ENCODE results near the gene CXCL6.

Gene CXCL6

DNA sequence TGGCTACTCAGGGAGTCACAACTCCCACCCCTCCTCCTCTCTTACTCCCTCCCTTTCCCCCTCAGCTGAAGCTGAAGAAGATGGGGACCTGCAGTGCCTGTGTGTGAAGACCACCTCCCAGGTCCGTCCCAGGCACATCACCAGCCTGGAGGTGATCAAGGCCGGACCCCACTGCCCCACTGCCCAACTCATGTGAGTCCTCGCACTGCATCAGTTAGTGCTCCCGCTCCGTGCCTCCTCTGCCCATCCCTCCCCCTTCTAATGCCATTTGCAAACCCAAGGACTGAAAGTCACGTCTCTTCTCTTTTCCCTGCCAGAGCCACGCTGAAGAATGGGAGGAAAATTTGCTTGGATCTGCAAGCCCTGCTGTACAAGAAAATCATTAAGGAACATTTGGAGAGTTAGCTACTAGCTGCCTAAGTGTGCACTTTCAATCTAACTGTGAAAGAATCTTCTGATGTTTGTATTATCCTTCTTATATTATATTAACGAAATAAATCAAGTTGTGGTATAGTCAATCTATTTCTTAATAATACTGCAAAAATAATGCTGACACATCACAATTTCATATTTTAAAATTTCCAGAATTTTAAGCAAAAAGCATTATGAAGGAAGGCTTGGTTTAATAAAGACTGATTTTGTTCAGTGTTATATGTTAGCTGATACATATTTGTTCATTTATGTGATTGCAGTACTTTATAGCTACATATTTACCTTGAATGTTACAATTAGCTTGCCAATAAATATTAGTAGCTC lies 17.4 kb downstream of the CXCL6 start:
- TF ChIP-seq, protein P1, sequence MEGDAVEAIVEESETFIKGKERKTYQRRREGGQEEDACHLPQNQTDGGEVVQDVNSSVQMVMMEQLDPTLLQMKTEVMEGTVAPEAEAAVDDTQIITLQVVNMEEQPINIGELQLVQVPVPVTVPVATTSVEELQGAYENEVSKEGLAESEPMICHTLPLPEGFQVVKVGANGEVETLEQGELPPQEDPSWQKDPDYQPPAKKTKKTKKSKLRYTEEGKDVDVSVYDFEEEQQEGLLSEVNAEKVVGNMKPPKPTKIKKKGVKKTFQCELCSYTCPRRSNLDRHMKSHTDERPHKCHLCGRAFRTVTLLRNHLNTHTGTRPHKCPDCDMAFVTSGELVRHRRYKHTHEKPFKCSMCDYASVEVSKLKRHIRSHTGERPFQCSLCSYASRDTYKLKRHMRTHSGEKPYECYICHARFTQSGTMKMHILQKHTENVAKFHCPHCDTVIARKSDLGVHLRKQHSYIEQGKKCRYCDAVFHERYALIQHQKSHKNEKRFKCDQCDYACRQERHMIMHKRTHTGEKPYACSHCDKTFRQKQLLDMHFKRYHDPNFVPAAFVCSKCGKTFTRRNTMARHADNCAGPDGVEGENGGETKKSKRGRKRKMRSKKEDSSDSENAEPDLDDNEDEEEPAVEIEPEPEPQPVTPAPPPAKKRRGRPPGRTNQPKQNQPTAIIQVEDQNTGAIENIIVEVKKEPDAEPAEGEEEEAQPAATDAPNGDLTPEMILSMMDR (IDR thresholded peaks at IDR 0.05; ENCODE audit: low read depth, low read length), result no peak
- no peak overlapping the region for H3K4me3 ChIP-seq (replicated peaks in 1 of 2; ENCODE audit: low read depth in 2 of 2, low read length in 2 of 2)
- no peak for DNase-seq (ENCODE audit: low read depth in 2 of 2)

- peak; percentile 43 to 69 for DNase-seq (ENCODE audit: low read depth in 2 of 2)
- TF ChIP-seq, protein P1 (IDR thresholded peaks at IDR 0.05; ENCODE audit: low read depth, low read length), result no peak
- H3K4me3 ChIP-seq (replicated peaks in 1 of 2; ENCODE audit: low read depth in 2 of 2, low read length in 2 of 2), result no peak overlapping the region
Observed at GRCh38 chr4:73855406-73855805, 18.9 kb downstream of the CXCL6 start.

DNA sequence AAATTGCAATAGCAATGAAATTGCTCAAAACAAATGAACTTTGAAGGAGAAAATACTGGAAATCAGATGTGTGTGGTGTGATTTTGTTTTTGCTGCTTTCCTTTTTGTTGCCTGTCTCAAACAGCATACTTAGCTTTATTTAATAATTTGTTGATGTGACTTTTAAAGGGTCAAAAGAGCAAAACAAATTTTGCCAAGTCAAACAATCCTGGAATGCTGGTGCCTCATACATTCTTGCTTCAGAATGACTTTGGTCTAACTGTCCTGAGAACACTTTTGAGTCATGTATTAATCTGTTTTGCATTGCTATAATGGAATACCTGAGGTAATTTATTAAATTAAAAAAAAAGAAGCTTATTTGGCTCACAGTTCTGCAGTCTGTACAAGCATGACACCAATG lies 20.0 kb downstream of the CXCL6 start:
- TF ChIP-seq, protein P1 (IDR thresholded peaks at IDR 0.05; ENCODE audit: low read depth, low read length), result no peak
- no peak overlapping the region for H3K4me3 ChIP-seq (replicated peaks in 1 of 2; ENCODE audit: low read depth in 2 of 2, low read length in 2 of 2)
- peak; percentile 83 to 97 for DNase-seq (ENCODE audit: low read depth in 2 of 2)

DNA sequence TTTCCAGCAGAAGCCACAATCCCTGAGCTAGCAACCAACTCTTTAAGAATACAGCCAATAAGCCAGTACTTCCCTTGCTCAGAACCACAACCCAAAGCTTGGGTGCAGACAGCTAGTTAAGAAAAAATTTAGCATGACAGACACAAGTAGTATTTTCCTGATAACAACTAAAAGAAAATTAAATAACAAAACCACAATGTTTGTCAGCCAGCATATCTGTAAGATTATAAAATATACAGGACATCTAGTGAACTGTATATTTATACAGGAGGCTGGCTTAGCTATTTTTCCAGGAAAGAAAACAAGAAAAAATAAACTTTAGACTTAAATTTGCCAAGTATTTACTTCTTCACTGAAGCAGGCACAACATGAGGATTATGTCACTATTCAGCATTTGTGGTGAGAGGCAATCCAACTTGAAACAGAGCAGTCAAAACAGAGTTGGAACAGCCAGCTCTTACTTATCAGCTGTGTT lies 23.2 kb downstream of the CXCL6 start:
- TF ChIP-seq, protein P1 (IDR thresholded peaks at IDR 0.05; ENCODE audit: low read depth, low read length), result no peak
- DNase-seq (ENCODE audit: low read depth in 2 of 2), result peak; percentile 71 to 77
- no peak overlapping the region for H3K4me3 ChIP-seq (replicated peaks in 1 of 2; ENCODE audit: low read depth in 2 of 2, low read length in 2 of 2)

GRCh38 chr4:73860181-73860580 lies 23.7 kb downstream of the CXCL6 start:
- TF ChIP-seq, protein P1 (IDR thresholded peaks at IDR 0.05; ENCODE audit: low read depth, low read length), result no peak
- no peak for DNase-seq (ENCODE audit: low read depth in 2 of 2)
- H3K4me3 ChIP-seq (replicated peaks in 1 of 2; ENCODE audit: low read depth in 2 of 2, low read length in 2 of 2), result no peak overlapping the region

DNA sequence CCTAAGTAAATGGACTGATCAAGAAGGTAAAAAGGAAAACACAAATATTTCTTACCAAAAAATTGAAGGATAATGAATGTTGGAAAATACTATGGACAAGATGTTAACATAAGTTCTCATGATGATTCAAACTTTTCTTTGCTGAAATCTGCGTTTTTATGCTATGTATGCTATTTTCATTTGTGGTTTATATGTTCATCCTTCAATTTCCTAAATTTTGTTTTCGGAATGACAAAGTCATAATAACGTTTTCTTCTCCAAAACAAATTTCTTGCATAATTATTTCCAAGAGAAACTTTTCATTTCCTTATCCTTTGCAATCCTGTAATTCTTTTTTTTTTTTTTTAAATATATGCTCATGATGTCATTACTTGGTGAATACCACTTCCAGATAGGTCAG lies 24.4 kb downstream of the CXCL6 start:
- TF ChIP-seq, protein P1 (IDR thresholded peaks at IDR 0.05; ENCODE audit: low read depth, low read length), result no peak
- no peak overlapping the region for H3K4me3 ChIP-seq (replicated peaks in 1 of 2; ENCODE audit: low read depth in 2 of 2, low read length in 2 of 2)
- peak in 1 of 2 donors; percentile 54 for DNase-seq (ENCODE audit: low read depth in 2 of 2)
